H1 (cell line): ENCODE results near the gene CXCR5. TPM values are rescaled to one million over a fixed set of nuclear protein-coding genes. Genes with fewer than 3 reads are reported as not detected.

Experiments
- EP300 ChIP-seq, 2 experiments: IDR thresholded peaks; 1 replicate in 1 of 2; 2 replicates in 1 of 2; pipeline ENCODE4 v1.6.1; 2011 to 2012; ENCODE audit warnings: low read depth in 2 of 2, low read length in 2 of 2, mild to moderate bottlenecking in 2 of 2, borderline replicate concordance in 1 of 2, inconsistent platforms in 1 of 2, moderate library complexity in 1 of 2
- HDAC2 ChIP-seq, 2 experiments: fragments of 300-600 bp in 1 of 2; sonication (generic) in 1 of 2; IDR thresholded peaks; 2 replicates each; pipeline ENCODE4 v1.6.1; 2011 to 2012; ENCODE audit warnings: low read depth in 2 of 2, low read length in 2 of 2, mild to moderate bottlenecking in 2 of 2, moderate library complexity in 2 of 2, borderline replicate concordance in 1 of 2, inconsistent platforms in 1 of 2
- KDM1A ChIP-seq: fragments of 200-600, 300-600 bp; sonication (generic); IDR thresholded peaks from 2 replicates; pipeline ENCODE4 v1.7.1; 2016; ENCODE audit warnings: mild to moderate bottlenecking, low read length, borderline replicate concordance
- POLR2AphosphoS5 ChIP-seq: IDR thresholded peaks from 2 replicates; pipeline ENCODE4 v1.6.1; 2011; ENCODE audit warnings: low read depth, low read length
- POU5F1 ChIP-seq: IDR thresholded peaks from 2 replicates; pipeline ENCODE4 v1.6.1; 2011; ENCODE audit warnings: low read depth, mild to moderate bottlenecking, low read length, moderate library complexity
- SP1 ChIP-seq: IDR thresholded peaks from 2 replicates; pipeline ENCODE4 v1.6.1; 2011; ENCODE audit warnings: low read depth, low read length
- USF2 ChIP-seq: IDR thresholded peaks from 2 replicates; pipeline ENCODE4 v1.6.1; 2011; ENCODE audit warnings: low read length, improper control_type of control experiment
- YY1 ChIP-seq: IDR thresholded peaks from 2 replicates; pipeline ENCODE4 v1.6.1; 2011; ENCODE audit warnings: low read depth, mild to moderate bottlenecking, low read length
- polyA plus RNA-seq, 7 experiments: library from polyadenylated mRNA; depleted of rRNA in 3 of 7; stranded (reverse) in 5 of 7; unstranded in 2 of 7; fragments of >200 nt in 5 of 7; fragments of 200-250 nt in 2 of 7; gene quantifications; 1 replicate in 5 of 7; 2 replicates in 1 of 7; 4 replicates in 1 of 7; pipeline versions ENCODE4 v1.2.1 to v1.2.3, GENCODE V29; 2011 to 2013; ENCODE audit warnings: missing spikeins in 2 of 7, mixed read lengths in 2 of 7
- total RNA-seq: library from RNA; stranded (reverse); fragmentation: NEBNext Ultra II Directional; extraction: Animal tissue kit (Norgen Biotek cat#: 25700); gene quantifications from 2 replicates; pipeline ENCODE4 v1.2.1, GENCODE V29; 2021

Gene CXCR5
- total and polyA plus RNA-seq, 2 of the 8 experiments (the other 6 are each of a cell fraction or from before 2014, with no cell fraction given): not detected

- TF ChIP-seq POU5F1 (no peak), POLR2AphosphoS5 (peak; percentile 87; the same call in 1 of the 2 replicates), KDM1A (no peak), HDAC2 (IDR thresholded peaks at IDR 0.05; ENCODE audit: borderline replicate concordance in 1 of 2, low read depth in 2 of 2, low read length in 2 of 2) (0 out of 4 replicates have a peak, but pooled peaks of 1 of the 2 experiments have one; percentile 64), YY1 (0 out of 2 replicates have a peak, but pooled peaks have one; percentile 56), EP300 (IDR thresholded peaks at IDR 0.05; ENCODE audit: borderline replicate concordance in 1 of 2, low read depth in 2 of 2, low read length in 2 of 2) (peak in 1 of 2 experiments; percentile 77; a peak in 1 of 3 replicates), USF2 (no peak), SP1 (peak; percentile 90)
Observed at GRCh38 chr11:118911880-118912741, 28.4 kb downstream of the CXCR5 start (continued).
